Natural killer cell (primary cell): Measurements from ENCODE around the gene SEMA5A. TPM values are rescaled to one million over a fixed set of nuclear protein-coding genes. Genes with fewer than 3 reads are reported as not detected.

Experiments
- ATAC-seq, 3 donors: fragments of 150-1000 bp in 2 of 3; fragments of 200-7000 bp in 1 of 3; cut with Tn5 transposase; 1 replicate in 1 of 3; 2 replicates in 2 of 3; pipeline ENCODE4 v1.10.0; 2021; ENCODE audit warnings: mild to moderate bottlenecking in 2 of 3, moderate library complexity in 2 of 3
- DNase-seq, 2 donors: peaks; one replicate each; pipeline versions ENCODE4 v3.0.0 to v3.0.0-alpha.2; 2013 to 2021; ENCODE audit warnings: mixed read lengths in 1 of 2
- H3K27ac ChIP-seq: one replicate; pipeline ENCODE4 v1.5.1; 2013; ENCODE audit warnings: mild to moderate bottlenecking, low read length
- H3K27me3 ChIP-seq: one replicate; pipeline ENCODE4 v1.6.1; 2013; ENCODE audit warnings: low read length; ENCODE audit not compliant: control insufficient read depth, insufficient read depth
- H3K36me3 ChIP-seq: one replicate; pipeline ENCODE4 v1.6.1; 2013; ENCODE audit warnings: low read length; ENCODE audit not compliant: control insufficient read depth, insufficient read depth
- H3K4me1 ChIP-seq: one replicate; pipeline ENCODE4 v1.6.1; 2013; ENCODE audit warnings: low read length; ENCODE audit not compliant: control insufficient read depth, insufficient read depth
- H3K4me3 ChIP-seq: one replicate; pipeline ENCODE4 v1.5.1; 2013; ENCODE audit warnings: low read length
- H3K9me3 ChIP-seq: one replicate; pipeline ENCODE4 v1.6.1; 2013; ENCODE audit warnings: low read length; ENCODE audit not compliant: control insufficient read depth, insufficient read depth
- H3K27ac Mint-ChIP-seq, 2 donors: one replicate each; pipeline ENCODE4 v1.8.0; 2022; ENCODE audit warnings: mild to moderate bottlenecking in 2 of 2, mixed read lengths in 2 of 2, moderate library complexity in 1 of 2
- H3K27me3 Mint-ChIP-seq, 2 donors: one replicate each; pipeline ENCODE4 v1.8.0; 2022; ENCODE audit warnings: low read depth in 2 of 2, mixed read lengths in 2 of 2
- H3K36me3 Mint-ChIP-seq: one replicate; pipeline ENCODE4 v1.8.0; 2022; ENCODE audit warnings: mixed read lengths
- H3K4me1 Mint-ChIP-seq, 2 donors: one replicate each; pipeline ENCODE4 v1.8.0; 2022; ENCODE audit warnings: mixed read lengths in 2 of 2
- H3K4me3 Mint-ChIP-seq: one replicate; pipeline ENCODE4 v1.8.0; 2022; ENCODE audit warnings: mild to moderate bottlenecking, moderate library complexity, mixed read lengths
- H3K9me3 Mint-ChIP-seq, 2 donors: one replicate each; pipeline ENCODE4 v1.8.0; 2022; ENCODE audit warnings: mixed read lengths in 2 of 2
- CTCF ChIP-seq: fragments of 200-600 bp; IDR thresholded peaks from one replicate; pipeline ENCODE4 v1.8.0; 2022; ENCODE audit warnings: antibody characterized with exemption
- WGBS: methylation state at CpG from one replicate; pipeline ENCODE4 v1.1.7; 2013; ENCODE audit warnings: missing lambda C conversion rate; ENCODE audit not compliant: insufficient coverage; 5-methylcytosine and 5-hydroxymethylcytosine counted together
- intact Hi-C: fragments of 100-400 bp; cut with micrococcal nuclease; formaldehyde crosslinking; loops from one replicate; pipeline ENCODE4 v1.14.2; 2022
- total RNA-seq, 4 donors: library from RNA; stranded (reverse); fragments of 120-200 nt in 1 of 4; gene quantifications; one replicate each; pipeline versions ENCODE4 v1.2.3 to v1.2.4, GENCODE V29; 2013 to 2022

The SEMA5A gene
- total RNA-seq, 3 donors from 2014 or later (not counting 1 experiment from before 2014, with no cell fraction given) = 0.15 TPM; not detected in 2

GRCh38 chr5:9537223-9538141 is 8.4 kb downstream of the SEMA5A start:
- H3K27ac Mint-ChIP-seq = no peak overlapping the region
- WGBS = 79% methylated on average over 2 of the region's 2 CpGs
- intact Hi-C loops = no loop called here

GRCh38 chr5:9536717-9537116 is 9.2 kb downstream of the SEMA5A start:
- intact Hi-C loops = no loop called here
- Histone ChIP-seq H3K27ac (no peak overlapping the region), H3K36me3 (no peaks in the 10 kb centered on the region), H3K4me1 (no peaks in the 10 kb centered on the region), H3K9me3 (no peaks in the 10 kb centered on the region), H3K4me3 (no peak overlapping the region), H3K27me3 (no peaks in the 10 kb centered on the region)
- Mint-ChIP-seq H3K27me3 (no peaks in the 10 kb centered on the region), H3K36me3 (no peaks in the 10 kb centered on the region), H3K27ac (no peak overlapping the region), H3K9me3 (peaks cover 2% of the 10 kb centered on the region in 2 donors), H3K4me1 (no peaks in the 10 kb centered on the region), H3K4me3 (no peak overlapping the region)
- ATAC-seq = no peak
- no peak for TF ChIP-seq CTCF
- WGBS = 91% methylated on average over 2 of the region's 2 CpGs
- DNase-seq = no peak

More at GRCh38 chr5:9537223-9538141, 8.4 kb downstream of the SEMA5A start:
- H3K27me3 ChIP-seq = no peaks in the 10 kb centered on the region
- no peak overlapping the region for H3K27ac ChIP-seq
- no peaks in the 10 kb centered on the region for H3K36me3 ChIP-seq
- ATAC-seq = no peak
- no peak for DNase-seq
- H3K4me1 ChIP-seq = no peaks in the 10 kb centered on the region
- Mint-ChIP-seq H3K4me1 (no peaks in the 10 kb centered on the region), H3K9me3 (peaks cover 2% of the 10 kb centered on the region in 2 donors), H3K36me3 (no peaks in the 10 kb centered on the region), H3K4me3 (no peak overlapping the region), H3K27me3 (no peaks in the 10 kb centered on the region)
- no peak for TF ChIP-seq CTCF
- H3K4me3 ChIP-seq = no peak overlapping the region
- H3K9me3 ChIP-seq = no peaks in the 10 kb centered on the region

- ATAC-seq (no peak), DNase-seq (no peak)
- Histone ChIP-seq H3K36me3 (no peaks in the 10 kb centered on the region), H3K27me3 (no peaks in the 10 kb centered on the region), H3K27ac (no peak overlapping the region), H3K4me3 (no peak overlapping the region), H3K4me1 (no peaks in the 10 kb centered on the region), H3K9me3 (no peaks in the 10 kb centered on the region)
- no peak for TF ChIP-seq CTCF
- Mint-ChIP-seq H3K9me3 (peaks cover 2% of the 10 kb centered on the region in 2 donors), H3K4me1 (no peaks in the 10 kb centered on the region), H3K4me3 (no peak overlapping the region), H3K27me3 (no peaks in the 10 kb centered on the region), H3K27ac (no peak overlapping the region), H3K36me3 (no peaks in the 10 kb centered on the region)
- WGBS = 95% methylated on average over 13 of the region's 15 CpGs
- intact Hi-C loops = no loop called here
Measured at GRCh38 chr5:9534881-9535517, 10.9 kb downstream of the SEMA5A start.
